Activated B cell treated with CpG ODN at 0.5 μM for 24 hours (primary cell): ENCODE measurements around the gene ASF1B. TPM values are rescaled to one million over a fixed set of nuclear protein-coding genes. Genes with fewer than 3 reads are reported as not detected.
"Not testable (repeated sequence)": the region's sequence is repeated elsewhere in the genome, so short reads cannot be mapped to it uniquely, and the experiment has no call there.

Experiments used
- ATAC-seq: fragments of 200-7000 bp; cut with Tn5 transposase; one replicate; pipeline ENCODE4 v1.10.0; 2021; ENCODE audit warnings: low read depth, mild to moderate bottlenecking, moderate library complexity
- CTCF ChIA-PET: fragments of 350-600 bp; sonication (Branson Sonifier 250); formaldehyde crosslinking; loops from one replicate; lab custom pipeline; 2021; ENCODE audit warnings: antibody characterized with exemption; lab: Charles Lee
- POLR2A ChIA-PET: fragments of 350-600 bp; sonication (Branson Sonifier 250); formaldehyde crosslinking; loops from one replicate; lab custom pipeline; 2021; ENCODE audit warnings: antibody characterized with exemption; lab: Charles Lee
- DNase-seq: peaks from one replicate; pipeline ENCODE4 v3.0.0; 2022
- H3K27ac Mint-ChIP-seq: one replicate; pipeline ENCODE4 v1.8.0; 2020; ENCODE audit warnings: mixed read lengths
- H3K27me3 Mint-ChIP-seq: one replicate; pipeline ENCODE4 v1.8.0; 2021; ENCODE audit warnings: mixed read lengths
- H3K36me3 Mint-ChIP-seq: one replicate; pipeline ENCODE4 v1.8.0; 2021; ENCODE audit warnings: low read depth, mixed read lengths
- H3K4me1 Mint-ChIP-seq: one replicate; pipeline ENCODE4 v1.8.0; 2021; ENCODE audit warnings: mixed read lengths
- H3K4me3 Mint-ChIP-seq: one replicate; pipeline ENCODE4 v1.8.0; 2020; ENCODE audit warnings: mild to moderate bottlenecking, mixed read lengths
- H3K9me3 Mint-ChIP-seq: one replicate; pipeline ENCODE4 v1.8.0; 2020; ENCODE audit warnings: mixed read lengths
- intact Hi-C: fragments of 100-400 bp; cut with micrococcal nuclease; formaldehyde crosslinking; loops from one replicate; pipeline ENCODE4 v1.15.1; 2024
- total RNA-seq: library from RNA; stranded (reverse); gene quantifications from 2 replicates; pipeline ENCODE4 v1.2.3, GENCODE V29; 2022
- TF ChIP-seq, protein P1 (sequence below): fragments of 200-600 bp; IDR thresholded peaks from one replicate; pipeline ENCODE4 v1.8.0; 2022; ENCODE audit warnings: antibody characterized with exemption, mild to moderate bottlenecking

Gene ASF1B
- total RNA-seq = 3.4 and 3.7 TPM in 2 replicates

DNA sequence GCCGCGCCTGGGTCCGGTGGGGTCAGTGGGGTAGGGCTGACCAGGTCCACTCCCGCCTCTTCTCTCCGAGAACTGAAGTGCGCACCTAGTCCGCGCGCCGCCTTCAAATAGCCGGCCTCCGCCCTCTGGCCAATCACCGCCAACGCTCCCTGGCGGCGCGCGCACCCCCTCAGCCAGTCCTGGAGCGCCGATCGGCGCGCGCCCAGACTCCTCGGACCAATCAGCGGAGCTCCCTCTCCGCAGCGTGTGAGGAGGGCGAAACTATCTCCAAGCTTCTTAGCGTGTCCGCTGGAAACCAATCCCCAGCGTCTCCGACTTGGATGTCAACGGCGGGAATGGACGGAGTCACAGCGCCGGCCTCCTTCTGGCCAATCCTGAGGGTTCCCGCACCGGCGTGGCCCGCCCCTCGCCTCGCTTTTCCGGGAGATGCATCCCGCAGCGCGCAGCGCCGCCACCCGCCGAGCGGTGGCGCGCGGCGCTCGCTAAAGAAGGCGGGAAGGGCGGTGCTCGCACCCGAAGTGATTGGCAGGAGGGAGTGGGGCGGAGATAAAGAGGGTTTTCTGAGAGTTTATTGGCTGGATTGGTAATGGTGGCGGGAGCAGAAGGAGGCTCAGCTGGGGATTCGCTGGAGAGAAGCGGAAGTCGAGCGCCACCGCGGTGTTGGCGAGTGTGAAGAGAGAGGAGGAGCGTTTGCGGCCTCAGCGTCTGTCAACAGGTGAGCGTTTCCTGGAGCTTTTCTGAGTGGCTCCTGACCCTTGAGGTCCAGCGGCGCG, at the start of gene ASF1B:
ASF1B (minus strand) TSS at position 81 of the 773 bp plus-strand sequence. CDS start 133 bp downstream, outside the sequence.
- Mint-ChIP-seq H3K4me3 (peak within 1 kb of the TSS; percentile 94), H3K27ac (peak within 1 kb of the TSS; percentile 94), H3K4me1 (peaks cover 16% of the 10 kb centered on the region), H3K36me3 (peaks cover 10% of the 10 kb centered on the region), H3K9me3 (no peaks in the 10 kb centered on the region), H3K27me3 (no peaks in the 10 kb centered on the region)
- ChIA-PET POLR2A (interaction anchor here (0.5 to 1.8 kb wide), 30 partner anchors 10 to 1243 kb away, joined by 3 to 17 read pairs (median 3); partner anchors contain the start of genes ADGRE3, AKAP8, FARSA and IL27RA), CTCF (interaction anchor here (0.7 to 3.6 kb wide), 32 partner anchors 9 to 343 kb away, joined by 3 to 33 read pairs (median 3); partner anchors contain the start of genes DCAF15, IL27RA, MISP3 and PRKACA)
- DNase-seq (peak; percentile 94), ATAC-seq (peak; percentile 80)
- intact Hi-C loops = loop anchor here (1.0 to 5.0 kb wide), 18 partner anchors 19 to 984 kb away; partner anchors contain the start of genes DCAF15, DDX39A, IER2 and NDUFB7
- TF ChIP-seq, protein P1, sequence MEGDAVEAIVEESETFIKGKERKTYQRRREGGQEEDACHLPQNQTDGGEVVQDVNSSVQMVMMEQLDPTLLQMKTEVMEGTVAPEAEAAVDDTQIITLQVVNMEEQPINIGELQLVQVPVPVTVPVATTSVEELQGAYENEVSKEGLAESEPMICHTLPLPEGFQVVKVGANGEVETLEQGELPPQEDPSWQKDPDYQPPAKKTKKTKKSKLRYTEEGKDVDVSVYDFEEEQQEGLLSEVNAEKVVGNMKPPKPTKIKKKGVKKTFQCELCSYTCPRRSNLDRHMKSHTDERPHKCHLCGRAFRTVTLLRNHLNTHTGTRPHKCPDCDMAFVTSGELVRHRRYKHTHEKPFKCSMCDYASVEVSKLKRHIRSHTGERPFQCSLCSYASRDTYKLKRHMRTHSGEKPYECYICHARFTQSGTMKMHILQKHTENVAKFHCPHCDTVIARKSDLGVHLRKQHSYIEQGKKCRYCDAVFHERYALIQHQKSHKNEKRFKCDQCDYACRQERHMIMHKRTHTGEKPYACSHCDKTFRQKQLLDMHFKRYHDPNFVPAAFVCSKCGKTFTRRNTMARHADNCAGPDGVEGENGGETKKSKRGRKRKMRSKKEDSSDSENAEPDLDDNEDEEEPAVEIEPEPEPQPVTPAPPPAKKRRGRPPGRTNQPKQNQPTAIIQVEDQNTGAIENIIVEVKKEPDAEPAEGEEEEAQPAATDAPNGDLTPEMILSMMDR = no peak

DNA sequence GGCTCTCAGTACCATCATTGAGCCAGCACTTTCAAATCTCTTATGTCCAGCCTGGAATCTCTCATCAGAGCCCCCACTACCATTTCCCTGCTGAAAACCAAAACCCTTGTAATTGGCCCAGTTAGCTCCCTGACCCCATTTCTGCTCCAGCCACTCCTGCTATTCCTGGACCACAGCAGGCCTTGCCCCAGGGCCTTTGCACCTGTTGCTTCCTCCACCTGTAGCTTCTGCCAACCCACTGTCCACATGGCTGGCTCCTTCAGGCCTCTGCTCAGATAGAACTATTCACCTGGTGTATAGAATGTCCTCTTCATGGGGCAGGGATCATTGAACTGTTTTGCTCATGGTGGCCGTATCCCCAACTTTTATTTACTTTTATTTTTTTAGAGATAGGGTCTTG, 49.3 kb upstream of the ASF1B start:
- DNase-seq, intact Hi-C loops, H3K36me3 Mint-ChIP-seq, H3K9me3 Mint-ChIP-seq, H3K4me1 Mint-ChIP-seq, H3K27ac Mint-ChIP-seq, ATAC-seq, CTCF ChIA-PET, H3K4me3 Mint-ChIP-seq, H3K27me3 Mint-ChIP-seq: not testable (repeated sequence)
- POLR2A ChIA-PET = interaction anchor here (1.2 kb wide), 1 partner anchor 220 kb away, joined by 3 read pairs; no protein-coding TSS in a partner anchor

DNA sequence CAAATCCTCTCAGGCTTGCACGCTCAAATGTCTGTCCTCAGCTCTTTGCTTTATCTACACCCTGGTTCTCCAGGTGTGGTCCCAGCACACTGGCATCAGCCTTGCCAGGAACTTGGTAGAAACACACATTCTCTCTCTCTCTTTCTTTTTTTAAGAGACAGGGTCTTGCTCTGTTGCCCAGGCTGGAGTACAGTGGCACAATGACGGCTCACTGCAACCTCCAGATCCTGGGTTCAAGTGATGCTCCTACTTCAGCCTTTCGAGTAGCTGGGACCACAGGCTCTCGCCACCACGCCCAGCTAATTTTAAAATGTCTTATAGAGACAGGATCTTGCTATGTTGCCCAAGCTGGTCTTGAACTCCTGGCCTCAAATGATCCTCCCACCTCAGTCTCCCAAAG, 48.8 kb upstream of the ASF1B start:
- H3K4me3 Mint-ChIP-seq = no peak overlapping the region
- no peak overlapping the region for H3K27ac Mint-ChIP-seq
- H3K9me3 Mint-ChIP-seq = no peaks in the 10 kb centered on the region
- CTCF ChIA-PET = no interaction called here
- no peaks in the 10 kb centered on the region for H3K36me3 Mint-ChIP-seq
- POLR2A ChIA-PET = interaction anchor here (1.2 kb wide), 1 partner anchor 221 kb away, joined by 3 read pairs; no protein-coding TSS in a partner anchor
- intact Hi-C loops = no loop called here
- TF ChIP-seq, protein P1 = no peak
- no peak for ATAC-seq
- no peaks in the 10 kb centered on the region for H3K4me1 Mint-ChIP-seq
- DNase-seq = no peak
- H3K27me3 Mint-ChIP-seq = peaks cover 8% of the 10 kb centered on the region

DNA sequence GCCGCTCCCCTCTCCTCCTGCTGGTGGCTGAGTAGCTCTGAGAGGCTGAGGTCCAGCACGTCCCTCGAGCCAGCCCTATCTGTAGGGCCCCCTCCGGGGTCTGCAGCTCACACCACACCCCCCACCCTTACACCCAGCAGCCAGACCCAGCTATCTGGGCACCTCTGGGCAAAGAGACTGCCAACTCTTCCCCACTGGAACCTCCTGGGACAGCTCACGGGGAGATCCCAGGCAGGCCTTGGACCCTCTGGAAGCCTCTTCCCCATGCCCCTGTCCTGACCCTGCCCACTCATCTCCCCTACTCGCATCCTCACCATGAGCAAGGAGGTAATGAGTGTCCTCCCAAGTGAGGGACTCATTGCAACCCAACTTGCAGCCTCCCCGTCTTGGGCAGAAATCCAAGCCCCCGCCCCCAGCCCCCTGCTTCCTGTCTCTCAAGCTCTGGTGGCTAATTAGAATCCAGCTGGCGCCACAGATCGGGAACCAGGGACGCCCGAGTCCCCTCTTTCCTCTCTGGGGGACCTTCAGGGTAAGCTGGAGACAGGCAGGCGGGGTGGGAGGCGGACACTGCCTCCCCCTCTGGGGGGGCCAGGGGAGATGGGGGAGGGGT, 47.5 kb upstream of the ASF1B start:
- intact Hi-C loops = no loop called here
- Mint-ChIP-seq H3K27me3 (peaks cover 8% of the 10 kb centered on the region), H3K36me3 (no peaks in the 10 kb centered on the region), H3K4me1 (no peaks in the 10 kb centered on the region), H3K27ac (no peak overlapping the region), H3K9me3 (no peaks in the 10 kb centered on the region), H3K4me3 (no peak overlapping the region)
- TF ChIP-seq, protein P1 = no peak
- ChIA-PET POLR2A (no interaction called here), CTCF (no interaction called here)
- ATAC-seq = no peak
- DNase-seq = no peak

DNA sequence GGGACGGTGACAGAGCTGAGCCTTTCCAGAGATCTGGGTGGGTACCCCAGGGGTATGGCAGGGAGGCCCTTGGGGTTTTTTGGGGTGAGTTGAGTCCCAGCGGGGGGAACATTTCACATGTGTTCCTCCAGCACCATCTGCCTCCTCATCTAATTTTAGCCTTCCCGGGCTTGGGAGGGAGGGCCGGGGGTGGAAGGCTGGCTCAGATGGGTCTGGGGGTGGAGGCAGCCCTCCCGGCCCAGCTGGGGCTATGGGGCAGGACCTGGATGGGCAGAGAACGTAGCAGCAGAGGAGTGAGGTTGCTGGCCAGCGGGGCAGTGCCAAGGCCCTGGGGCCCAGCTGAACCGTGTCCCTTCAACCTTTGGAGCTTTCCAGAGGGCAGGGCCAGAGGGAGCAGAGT, 46.1 kb upstream of the ASF1B start:
- ATAC-seq (no peak), DNase-seq (no peak)
- POLR2A ChIA-PET = no interaction called here
- no peak overlapping the region for H3K4me3 Mint-ChIP-seq
- peaks cover 2% of the 10 kb centered on the region for H3K27me3 Mint-ChIP-seq
- TF ChIP-seq, protein P1 = no peak
- H3K36me3 Mint-ChIP-seq = no peaks in the 10 kb centered on the region
- H3K27ac Mint-ChIP-seq = no peak overlapping the region
- H3K4me1 Mint-ChIP-seq = no peaks in the 10 kb centered on the region
- CTCF ChIA-PET = no interaction called here
- intact Hi-C loops = no loop called here
- H3K9me3 Mint-ChIP-seq = no peaks in the 10 kb centered on the region
